H1 (cell line): ENCODE data around the gene WDR76. TPM values are rescaled to one million over a fixed set of nuclear protein-coding genes. Genes with fewer than 3 reads are reported as not detected.

Experiments
- BACH1 ChIP-seq: IDR thresholded peaks from 2 replicates; pipeline ENCODE4 v1.6.1; 2012; ENCODE audit warnings: low read length, improper control_type of control experiment
- EZH2 ChIP-seq: fragments of 200-600 bp; sonication (generic); IDR thresholded peaks from 2 replicates; pipeline ENCODE4 v1.7.1; 2012; ENCODE audit warnings: low read depth, mild to moderate bottlenecking, moderate library complexity, low read length, inconsistent platforms; ENCODE audit not compliant: severe bottlenecking
- KDM5A ChIP-seq: fragments of 200-600 bp; IDR thresholded peaks from 2 replicates; pipeline ENCODE4 v1.7.1; 2012; ENCODE audit warnings: mild to moderate bottlenecking, low read length, inconsistent platforms, mixed read lengths
- RBBP5 ChIP-seq: IDR thresholded peaks from 2 replicates; pipeline ENCODE4 v1.7.1; 2012; ENCODE audit warnings: low read depth, mild to moderate bottlenecking, inconsistent platforms, low read length, moderate library complexity, borderline replicate concordance
- RFX5 ChIP-seq: IDR thresholded peaks from 2 replicates; pipeline ENCODE4 v1.6.1; 2011; ENCODE audit warnings: low read depth, low read length, improper control_type of control experiment, borderline replicate concordance
- TEAD4 ChIP-seq: IDR thresholded peaks from 2 replicates; pipeline ENCODE4 v1.6.1; 2012; ENCODE audit warnings: low read depth, low read length, inconsistent platforms, mixed read lengths
- polyA plus RNA-seq, 7 experiments: library from polyadenylated mRNA; depleted of rRNA in 3 of 7; stranded (reverse) in 5 of 7; unstranded in 2 of 7; fragments of >200 nt in 5 of 7; fragments of 200-250 nt in 2 of 7; gene quantifications; 1 replicate in 5 of 7; 2 replicates in 1 of 7; 4 replicates in 1 of 7; pipeline versions ENCODE4 v1.2.1 to v1.2.3, GENCODE V29; 2011 to 2013; ENCODE audit warnings: missing spikeins in 2 of 7, mixed read lengths in 2 of 7
- total RNA-seq: library from RNA; stranded (reverse); fragmentation: NEBNext Ultra II Directional; extraction: Animal tissue kit (Norgen Biotek cat#: 25700); gene quantifications from 2 replicates; pipeline ENCODE4 v1.2.1, GENCODE V29; 2021

Gene WDR76
- total and polyA plus RNA-seq, 2 of the 8 experiments (the other 6 are each of a cell fraction or from before 2014, with no cell fraction given): 4.1 to 18.9 TPM

GRCh38 chr15:43913026-43913780, 86.4 kb downstream of the WDR76 start (continued):
- TF ChIP-seq RBBP5 (no peak), RFX5 (no peak), TEAD4 (no peak), EZH2 (no peak), BACH1 (no peak), KDM5A (no peak)
- TF ChIP-seq, all 59 proteins: peak for 0
